Heart left ventricle (tissue), 13 donors: Measurements from ENCODE around the gene CCDC154.

Experiments
- POLR2A ChIP-seq, 2 donors: fragments of 450-650 bp; IDR thresholded peaks; one replicate each; pipeline ENCODE4 v1.6.1; 2017; ENCODE audit warnings: antibody characterized with exemption in 2 of 2, mild to moderate bottlenecking in 2 of 2, moderate library complexity in 2 of 2
- TF ChIP-seq, protein P1 (sequence below), 12 donors: fragments of 200-600 bp; sonication (generic) in 4 of 12; IDR thresholded peaks; one replicate each; pipeline versions ENCODE4 v1.5.0 to v1.8.0; 2018 to 2022; ENCODE audit warnings: antibody characterized with exemption in 12 of 12, mild to moderate bottlenecking in 5 of 12
- donor health status: ischemic (EF 13 %, LVEDD 7.1; RV severe dilation, severe dysfunction).
- donor health status: DM: no; HTN: yes; CAD: no.
- donor health status: DM: no; HTN: no; CAD: no.
- donor health status: ischemic (EF 25% LVEDD 6.9; RV normal size, moderate dysfunction).
- donor health status: ischemic (EF 25% LVEDD 5.7; RV mildly dilated, moderate dysfunction).
- donor health status: ischemic (EF 35%, LVEDD 5.7; RV mildly dilated, moderate dysfunction).
- donor health status: nonischemic (EF 11% LVEDD 7.7; RV severe dilation, severe dysfunction).
- donor health status: DM: yes; HTN: yes; CAD: no.
- donor health status: PGD.
- donor health status: ischemic (EF 29% LVEDD 5.4; RV normal size, mild dysfunction).
- donor health status: nonischemic (EF 23%, LVEDD 6.1; RV moderate dilation, normal function).

GRCh38 chr16:1466968-1467521, 22.7 kb upstream of the CCDC154 start:
- TF ChIP-seq POLR2A (IDR thresholded peaks at IDR 0.05), result no peak
- TF ChIP-seq, protein P1, sequence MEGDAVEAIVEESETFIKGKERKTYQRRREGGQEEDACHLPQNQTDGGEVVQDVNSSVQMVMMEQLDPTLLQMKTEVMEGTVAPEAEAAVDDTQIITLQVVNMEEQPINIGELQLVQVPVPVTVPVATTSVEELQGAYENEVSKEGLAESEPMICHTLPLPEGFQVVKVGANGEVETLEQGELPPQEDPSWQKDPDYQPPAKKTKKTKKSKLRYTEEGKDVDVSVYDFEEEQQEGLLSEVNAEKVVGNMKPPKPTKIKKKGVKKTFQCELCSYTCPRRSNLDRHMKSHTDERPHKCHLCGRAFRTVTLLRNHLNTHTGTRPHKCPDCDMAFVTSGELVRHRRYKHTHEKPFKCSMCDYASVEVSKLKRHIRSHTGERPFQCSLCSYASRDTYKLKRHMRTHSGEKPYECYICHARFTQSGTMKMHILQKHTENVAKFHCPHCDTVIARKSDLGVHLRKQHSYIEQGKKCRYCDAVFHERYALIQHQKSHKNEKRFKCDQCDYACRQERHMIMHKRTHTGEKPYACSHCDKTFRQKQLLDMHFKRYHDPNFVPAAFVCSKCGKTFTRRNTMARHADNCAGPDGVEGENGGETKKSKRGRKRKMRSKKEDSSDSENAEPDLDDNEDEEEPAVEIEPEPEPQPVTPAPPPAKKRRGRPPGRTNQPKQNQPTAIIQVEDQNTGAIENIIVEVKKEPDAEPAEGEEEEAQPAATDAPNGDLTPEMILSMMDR (IDR thresholded peaks at IDR 0.05), result no peak
